SH-SY5Y (cell line): Measurements from ENCODE around the gene C1QL1.

Experiments
- GATA2 ChIP-seq: IDR thresholded peaks from 2 replicates; pipeline ENCODE4 v1.6.1; 2011; ENCODE audit warnings: mild to moderate bottlenecking, low read depth, low read length
- GATA3 ChIP-seq: IDR thresholded peaks from 2 replicates; pipeline ENCODE4 v1.6.1; 2011; ENCODE audit warnings: low read depth, mild to moderate bottlenecking, low read length, moderate library complexity

C1QL1 gene

DNA sequence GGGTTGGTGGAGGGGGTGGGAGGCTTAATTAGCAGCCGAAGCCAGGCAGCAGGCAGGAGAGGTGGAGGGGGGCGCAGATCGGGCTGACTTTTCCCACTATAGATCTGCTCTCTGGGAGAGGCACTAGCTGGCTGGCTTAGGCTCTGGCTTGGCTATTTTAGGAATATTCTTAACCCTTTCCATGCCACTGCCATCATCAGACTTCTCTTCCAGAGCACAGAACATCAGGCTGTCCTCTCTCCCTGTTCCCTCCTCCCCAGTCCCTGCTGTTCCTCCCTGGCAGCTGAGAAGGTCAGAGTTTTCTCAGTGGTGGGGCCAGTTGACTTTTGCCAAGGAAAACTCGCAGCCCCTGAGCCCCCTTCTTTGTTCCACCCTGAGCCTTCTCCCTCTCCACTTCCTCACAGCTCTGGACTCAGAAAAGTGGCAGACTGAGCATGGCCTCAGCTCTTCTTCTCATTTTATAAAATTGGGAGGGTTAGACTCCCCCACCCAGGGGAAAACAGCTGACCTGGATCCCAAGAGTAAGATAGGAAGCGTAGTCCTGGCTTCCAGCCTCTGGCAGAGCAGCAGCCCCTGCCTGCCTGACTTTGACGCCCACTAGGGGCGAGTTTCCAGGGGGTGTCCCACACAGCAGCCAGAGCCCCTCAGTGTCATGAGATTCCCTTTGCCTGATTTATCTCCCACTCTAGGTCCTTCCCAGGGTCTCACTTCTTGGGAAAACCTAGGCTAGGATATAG is 9.9 kb upstream of the C1QL1 start:
- TF ChIP-seq GATA2 (no peak), GATA3 (no peak)

DNA sequence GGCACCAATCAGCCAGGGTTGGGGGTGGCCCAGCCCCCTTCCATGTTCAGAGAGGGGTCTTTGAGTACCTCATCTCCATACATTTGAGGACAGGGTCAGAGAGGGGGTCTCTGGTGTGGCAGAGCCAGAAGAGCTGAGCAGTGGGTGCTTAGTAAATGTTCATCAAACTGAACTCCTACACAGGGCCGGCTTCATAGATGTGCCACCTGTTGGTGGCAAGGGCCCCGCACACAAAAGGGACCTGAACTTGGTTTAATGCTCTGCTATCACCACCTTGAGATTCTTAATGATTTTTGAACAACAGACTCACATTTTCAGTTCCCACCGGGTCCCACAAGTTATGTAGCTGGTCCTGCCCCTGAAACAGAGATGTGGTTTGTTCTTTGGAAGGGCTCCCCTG is 9.0 kb upstream of the C1QL1 start:
- TF ChIP-seq GATA3, result no peak

DNA sequence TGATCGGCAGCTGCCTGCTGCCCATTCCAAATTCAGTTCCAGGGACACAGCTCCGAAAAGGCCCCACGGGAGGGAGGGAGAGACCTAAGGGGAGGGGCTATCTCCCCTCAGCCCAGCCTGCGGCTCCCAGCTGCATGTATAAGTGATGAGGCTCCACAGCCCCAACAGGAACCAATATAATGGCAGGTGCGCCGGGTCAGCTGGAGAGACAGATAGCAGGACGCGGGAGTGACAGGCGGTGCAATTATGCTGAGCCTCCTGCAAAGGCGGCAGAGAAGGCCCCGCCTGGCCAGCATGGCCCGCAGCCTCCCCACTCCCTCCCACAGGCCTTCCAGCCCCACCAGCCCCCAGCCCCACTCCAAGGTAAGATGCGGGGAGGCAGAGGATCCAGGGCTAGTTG is 8.1 kb upstream of the C1QL1 start:
- TF ChIP-seq GATA2, result no peak
- no peak for TF ChIP-seq GATA3

GRCh38 chr17:44972953-44973352 is 4.8 kb upstream of the C1QL1 start:
- TF ChIP-seq GATA2 (no peak), GATA3 (no peak)

GRCh38 chr17:44971776-44972483 is 3.8 kb upstream of the C1QL1 start:
- no peak for TF ChIP-seq GATA2
- TF ChIP-seq GATA3, result no peak

GRCh38 chr17:44970136-44970741 is 2.1 kb upstream of the C1QL1 start:
- no peak for TF ChIP-seq GATA3
- no peak for TF ChIP-seq GATA2

- TF ChIP-seq GATA3 (no peak), GATA2 (no peak)
Measured at GRCh38 chr17:44969144-44969780, 1.2 kb upstream of the C1QL1 start.

GRCh38 chr17:44967907-44968224 is 237 bp downstream of the C1QL1 start:
- TF ChIP-seq GATA3 (no peak), GATA2 (no peak)

DNA sequence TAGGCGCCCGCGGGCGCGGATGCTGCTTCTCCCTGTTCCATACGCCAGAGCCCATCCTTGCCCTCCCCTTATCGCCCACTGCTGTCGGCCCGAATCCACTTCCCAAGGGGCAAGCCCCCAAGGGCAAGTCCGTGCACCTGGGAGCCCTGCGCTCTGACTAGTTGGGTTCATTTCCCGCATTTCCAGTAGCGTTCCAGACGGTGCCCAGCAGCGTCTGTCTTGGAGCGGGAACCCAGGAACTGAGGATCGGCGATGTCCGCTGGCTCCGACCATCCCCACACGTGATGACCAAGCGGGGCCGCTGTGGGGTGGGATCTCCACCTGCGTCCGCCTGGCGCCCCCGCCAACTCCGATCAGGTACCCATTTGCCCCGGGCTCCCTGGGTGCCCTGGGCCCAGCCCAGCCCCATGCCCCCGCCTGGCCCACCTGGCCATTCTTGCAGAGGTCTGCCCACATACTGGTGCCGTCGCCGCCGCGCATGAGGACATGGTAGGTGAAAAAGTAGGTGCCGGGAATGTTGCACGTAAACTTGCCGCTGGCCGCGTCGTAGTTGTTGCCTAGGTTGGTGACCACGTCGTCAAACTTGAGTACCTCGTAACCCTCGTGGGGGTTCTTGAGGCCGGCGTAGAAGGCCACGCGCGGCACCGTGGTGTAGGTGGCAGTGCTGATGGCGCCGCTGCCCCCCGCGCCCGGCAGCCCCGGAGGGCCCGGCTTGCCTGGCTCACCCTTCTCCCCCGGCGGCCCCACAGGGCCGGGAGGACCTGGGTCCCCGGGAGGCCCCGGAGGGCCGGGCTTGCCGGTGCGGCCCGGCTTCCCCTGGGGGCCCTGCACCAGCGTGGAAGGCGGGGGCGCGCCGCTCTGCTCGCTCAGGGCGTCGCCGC is 837 bp downstream of the C1QL1 start:
- no peak for TF ChIP-seq GATA2
- TF ChIP-seq GATA3, result no peak

DNA sequence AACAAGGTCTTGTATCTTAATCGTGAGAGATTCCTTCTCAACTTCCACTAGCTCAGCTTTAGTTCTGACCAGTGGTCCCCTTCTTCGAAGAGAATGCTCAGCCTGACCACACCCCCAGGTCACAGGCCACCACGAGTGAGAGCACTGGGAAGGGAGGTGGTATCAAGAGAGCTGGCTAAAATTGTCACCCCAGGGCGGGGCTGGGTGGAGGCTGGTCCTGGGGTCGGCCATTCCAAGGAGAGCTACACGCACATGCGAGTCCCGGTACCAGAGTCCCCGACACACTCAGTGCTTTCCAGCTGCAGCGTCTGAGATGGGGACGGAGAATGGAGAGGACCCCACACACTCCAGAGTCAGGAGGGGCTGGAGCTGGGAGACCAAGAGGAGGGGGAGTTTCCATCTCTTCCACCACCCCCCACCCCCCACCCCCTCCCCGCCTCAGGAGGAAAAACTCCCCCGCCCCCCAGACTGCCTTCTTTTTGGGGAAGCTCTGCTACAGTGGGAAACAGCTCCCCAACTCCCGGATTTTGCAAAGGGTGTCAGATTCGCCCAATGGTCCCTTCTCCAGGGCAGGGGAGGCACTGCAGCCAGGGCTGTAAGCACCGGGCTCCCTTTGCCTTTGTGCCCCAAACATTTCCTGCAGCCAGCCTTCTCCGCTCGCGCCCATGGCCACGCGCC is 1.6 kb downstream of the C1QL1 start:
- TF ChIP-seq GATA3, result no peak
- no peak for TF ChIP-seq GATA2

DNA sequence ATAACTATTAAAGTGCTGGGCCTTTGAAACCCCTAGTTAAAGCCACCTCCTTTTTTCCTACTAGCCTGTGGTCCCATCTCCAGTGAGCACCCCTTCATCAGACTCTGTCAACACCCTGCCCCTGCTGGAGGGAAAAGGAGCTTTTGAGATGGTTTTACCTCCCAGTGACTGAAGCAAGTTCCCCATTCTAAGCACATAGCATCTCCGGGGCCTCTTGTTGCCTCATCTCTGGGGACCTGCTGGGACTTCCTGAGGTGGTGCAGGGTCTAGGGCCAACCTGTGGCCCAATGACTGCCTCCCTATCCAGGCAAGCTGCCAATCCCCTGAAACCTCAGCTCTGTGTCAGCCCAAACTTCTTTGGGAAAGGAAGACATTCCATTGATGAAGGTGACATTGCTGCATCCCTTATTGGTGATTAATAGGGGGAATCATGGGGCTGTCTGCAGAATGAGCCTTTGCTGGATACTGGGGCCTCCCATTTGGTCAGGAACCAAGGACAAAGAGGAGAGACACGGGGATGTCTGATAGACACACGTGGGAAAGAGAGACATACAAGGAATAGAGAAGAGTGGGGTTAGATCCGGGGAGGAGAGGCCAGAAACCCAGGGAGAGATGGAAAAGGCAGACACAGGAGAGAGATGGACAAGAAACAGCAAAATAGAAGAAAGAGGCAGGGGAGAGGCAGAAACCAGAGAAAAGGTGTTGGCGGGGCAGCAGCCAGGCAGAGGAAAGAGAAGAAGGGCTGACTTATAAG is 2.4 kb downstream of the C1QL1 start:
- no peak for TF ChIP-seq GATA2
- TF ChIP-seq GATA3, result no peak

DNA sequence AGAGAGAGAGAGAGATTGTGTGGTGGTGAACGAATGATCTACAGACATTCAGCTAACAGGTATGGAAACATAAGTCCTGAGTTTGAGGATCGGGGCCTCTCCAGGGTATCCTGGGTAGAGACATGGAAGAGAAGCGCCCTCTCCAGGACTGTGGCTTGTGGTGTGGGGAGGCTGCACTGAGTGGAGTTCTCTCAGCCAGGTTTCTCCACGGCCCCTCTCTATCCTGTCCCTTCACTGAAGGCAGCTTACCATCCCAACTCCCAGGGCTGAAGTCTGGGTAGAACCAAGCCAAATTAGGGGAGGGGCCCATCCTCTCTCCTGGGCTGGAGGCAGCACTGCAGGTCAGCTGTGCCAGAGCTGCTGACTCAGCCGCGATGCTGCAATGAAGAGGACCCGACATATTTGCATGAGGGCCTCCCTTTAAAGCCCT is 6.2 kb downstream of the C1QL1 start:
- no peak for TF ChIP-seq GATA2
- no peak for TF ChIP-seq GATA3

DNA sequence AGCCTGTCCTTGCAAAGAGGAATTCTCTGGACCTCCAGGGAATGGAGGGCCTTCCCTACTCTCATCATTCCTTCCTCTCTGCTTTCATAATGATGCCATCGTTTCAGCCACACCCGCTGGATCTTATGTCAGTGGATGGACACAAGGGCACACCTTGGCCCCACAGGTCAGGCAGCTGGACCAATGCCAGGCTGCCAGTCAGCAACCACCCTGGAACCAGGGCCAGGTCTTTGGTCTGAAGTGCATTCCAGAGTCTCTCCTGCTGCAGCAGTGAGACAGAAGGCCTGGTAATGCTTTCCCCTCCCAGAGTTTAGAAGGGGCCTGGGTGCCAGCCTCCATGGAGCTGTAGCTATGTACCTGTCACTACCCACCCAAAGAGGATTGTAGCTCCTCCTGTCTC is 7.4 kb downstream of the C1QL1 start:
- no peak for TF ChIP-seq GATA2
- no peak for TF ChIP-seq GATA3
